ENCODE results near the gene CHST11.

Gene CHST11

GRCh38 chr12:104583301-104583700 lies 126.6 kb downstream of the CHST11 start:
- no peak for DNase-seq (ENCODE audit: low read depth, low spot score)

GRCh38 chr12:104585448-104586055 lies 128.8 kb downstream of the CHST11 start:
- DNase-seq (ENCODE audit: low read depth, low spot score), result no peak

GRCh38 chr12:104586351-104586919 lies 129.7 kb downstream of the CHST11 start:
- DNase-seq (ENCODE audit: low read depth, low spot score), result no peak

- DNase-seq (ENCODE audit: low read depth, low spot score), result no peak
These were observed 131.5 kb downstream of the CHST11 start for GRCh38 chr12:104588047-104588920.

- no peak for DNase-seq (ENCODE audit: low read depth, low spot score)
These were observed 132.3 kb downstream of the CHST11 start for GRCh38 chr12:104588921-104589590.

- DNase-seq (ENCODE audit: low read depth, low spot score), result no peak
These were observed 133.3 kb downstream of the CHST11 start for GRCh38 chr12:104590022-104590421.

- DNase-seq (ENCODE audit: low read depth, low spot score), result no peak
These were observed 134.6 kb downstream of the CHST11 start for GRCh38 chr12:104591257-104591885.

- no peak for DNase-seq (ENCODE audit: low read depth, low spot score)
These were observed 136.7 kb downstream of the CHST11 start for GRCh38 chr12:104593482-104593881.

GRCh38 chr12:104596134-104596799 lies 139.5 kb downstream of the CHST11 start:
- no peak for DNase-seq (ENCODE audit: low read depth, low spot score)

- no peak for DNase-seq (ENCODE audit: low read depth, low spot score)
These were observed 140.4 kb downstream of the CHST11 start for GRCh38 chr12:104596898-104597843.

GRCh38 chr12:104598342-104599271 lies 141.9 kb downstream of the CHST11 start:
- no peak for DNase-seq (ENCODE audit: low read depth, low spot score)

- no peak for DNase-seq (ENCODE audit: low read depth, low spot score)
These were observed 142.7 kb downstream of the CHST11 start for GRCh38 chr12:104599272-104600035.

GRCh38 chr12:104600036-104600712 lies 143.4 kb downstream of the CHST11 start:
- no peak for DNase-seq (ENCODE audit: low read depth, low spot score)

GRCh38 chr12:104600790-104601739 lies 144.3 kb downstream of the CHST11 start:
- DNase-seq (ENCODE audit: low read depth, low spot score), result no peak

GRCh38 chr12:104602406-104602805 lies 145.7 kb downstream of the CHST11 start:
- no peak for DNase-seq (ENCODE audit: low read depth, low spot score)

GRCh38 chr12:104602896-104603295 lies 146.1 kb downstream of the CHST11 start:
- no peak for DNase-seq (ENCODE audit: low read depth, low spot score)

Data from activated naive CD8-positive, alpha-beta T cell treated with anti-CD3 and anti-CD28 coated beads, Interleukin-2, amount 50 U/mL, for 16 hours (primary cell).